IPS-15b (cell line): ENCODE data around the gene DHX35.

Experiments used
- H3K27me3 ChIP-seq: one replicate; pipeline ENCODE4 v1.6.1; 2013; ENCODE audit warnings: low read length; ENCODE audit not compliant: control insufficient read depth, insufficient read depth
- H3K36me3 ChIP-seq: one replicate; pipeline ENCODE4 v1.6.1; 2013; ENCODE audit warnings: low read length; ENCODE audit not compliant: control insufficient read depth, insufficient read depth
- H3K4me1 ChIP-seq: one replicate; pipeline ENCODE4 v1.6.1; 2013; ENCODE audit warnings: mild to moderate bottlenecking, low read length; ENCODE audit not compliant: control insufficient read depth, insufficient read depth
- H3K4me3 ChIP-seq: one replicate; pipeline ENCODE4 v1.5.1; 2013; ENCODE audit warnings: low read depth, low read length
- H3K9ac ChIP-seq: one replicate; pipeline ENCODE4 v1.6.1; 2013; ENCODE audit warnings: low read depth, mild to moderate bottlenecking, low read length
- H3K9me3 ChIP-seq: one replicate; pipeline ENCODE4 v1.6.1; 2013; ENCODE audit warnings: mild to moderate bottlenecking, low read length; ENCODE audit not compliant: control insufficient read depth, insufficient read depth

Gene DHX35

DNA sequence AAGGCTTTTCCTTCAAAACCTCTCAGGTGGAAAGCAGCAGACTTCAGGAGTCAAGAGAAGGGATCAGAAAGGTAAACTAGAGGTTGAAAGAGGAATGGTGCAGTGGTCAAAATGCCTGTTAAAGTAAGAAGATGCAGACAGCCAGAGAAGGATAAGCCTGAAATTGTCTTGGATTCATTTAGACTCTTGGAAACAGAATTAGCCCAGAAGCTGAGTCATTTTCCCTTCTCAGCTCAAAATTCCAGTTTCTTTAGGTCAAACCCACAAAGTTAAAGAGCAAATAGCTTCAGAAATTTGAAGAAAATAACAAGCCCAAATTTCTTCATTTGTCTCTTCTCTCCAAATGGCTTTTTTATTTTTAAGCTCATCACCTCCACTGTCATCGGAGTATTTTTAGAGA is 73.9 kb downstream of the DHX35 start:
- H3K9ac ChIP-seq, result no peak overlapping the region
- no peaks in the 10 kb centered on the region for H3K4me1 ChIP-seq
- H3K9me3 ChIP-seq, result no peaks in the 10 kb centered on the region
- no peaks in the 10 kb centered on the region for H3K27me3 ChIP-seq
- H3K36me3 ChIP-seq, result peaks cover 43% of the 10 kb centered on the region
- no peak overlapping the region for H3K4me3 ChIP-seq

DNA sequence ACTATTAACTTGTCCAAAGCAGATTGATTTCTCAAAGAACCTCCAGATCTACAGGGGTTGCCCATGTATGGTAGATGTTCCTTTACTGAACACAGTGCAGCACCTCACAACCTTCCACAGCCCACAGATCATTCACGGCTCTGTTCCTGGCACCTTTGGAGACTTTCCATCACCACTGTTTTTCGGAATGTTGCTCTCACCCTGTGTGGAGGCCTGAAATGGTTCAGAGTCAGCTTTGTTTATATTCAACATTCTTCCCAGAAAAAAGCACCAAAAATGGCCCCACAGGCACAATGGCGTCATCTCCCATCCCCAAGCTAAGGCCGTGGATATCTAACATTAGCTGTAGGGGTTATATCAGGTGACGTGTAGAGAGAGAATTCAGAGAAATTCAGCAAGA is 74.7 kb downstream of the DHX35 start:
- Histone ChIP-seq H3K27me3 (no peaks in the 10 kb centered on the region), H3K4me3 (no peak overlapping the region), H3K36me3 (peaks cover 44% of the 10 kb centered on the region), H3K9ac (no peak overlapping the region), H3K4me1 (no peaks in the 10 kb centered on the region), H3K9me3 (no peaks in the 10 kb centered on the region)

DNA sequence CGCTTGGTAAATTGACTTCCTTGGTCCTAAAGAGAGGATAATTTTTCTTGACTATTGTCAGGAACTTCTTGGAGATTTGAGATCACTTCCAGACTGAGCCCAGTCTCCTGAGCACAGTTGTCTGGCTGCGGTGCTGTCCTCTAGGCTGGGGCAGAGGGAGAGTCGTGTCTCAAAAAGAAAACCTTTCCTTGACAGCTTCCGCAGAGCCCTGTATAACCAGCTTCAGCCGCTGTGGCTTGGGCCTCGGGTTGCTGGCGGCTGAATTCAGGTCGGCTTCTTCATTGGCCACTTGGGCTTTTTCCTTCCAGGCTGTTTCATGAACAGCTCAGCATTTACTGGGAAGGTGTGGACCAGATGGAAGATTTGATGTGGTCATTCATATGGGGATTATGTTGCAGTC is 75.9 kb downstream of the DHX35 start:
- Histone ChIP-seq H3K9ac (no peak overlapping the region), H3K9me3 (no peaks in the 10 kb centered on the region), H3K4me1 (no peaks in the 10 kb centered on the region), H3K36me3 (peaks cover 46% of the 10 kb centered on the region), H3K27me3 (no peaks in the 10 kb centered on the region), H3K4me3 (no peak overlapping the region)

DNA sequence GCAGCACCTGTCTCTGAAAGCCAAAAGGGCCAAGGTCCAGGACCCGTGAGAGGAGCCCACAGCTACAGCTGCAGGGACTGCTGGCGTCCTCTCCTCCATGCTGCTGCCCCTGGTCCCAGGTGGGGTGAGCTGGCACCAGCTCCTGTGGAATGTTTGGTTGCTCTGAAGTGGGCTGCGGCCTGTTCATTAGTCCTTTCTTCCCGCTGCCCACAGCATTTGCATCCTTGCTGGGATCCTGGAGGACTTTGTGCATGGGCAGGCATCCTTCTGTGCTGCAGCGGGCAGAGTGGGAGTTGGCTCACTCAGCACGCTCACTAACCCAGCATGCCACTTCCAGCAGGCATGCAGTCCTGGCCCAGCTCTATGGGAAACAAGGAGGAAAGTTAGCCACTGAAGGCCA is 76.4 kb downstream of the DHX35 start:
- Histone ChIP-seq H3K9ac (no peak overlapping the region), H3K36me3 (peaks cover 46% of the 10 kb centered on the region), H3K4me1 (no peaks in the 10 kb centered on the region), H3K27me3 (no peaks in the 10 kb centered on the region), H3K9me3 (no peaks in the 10 kb centered on the region), H3K4me3 (no peak overlapping the region)

DNA sequence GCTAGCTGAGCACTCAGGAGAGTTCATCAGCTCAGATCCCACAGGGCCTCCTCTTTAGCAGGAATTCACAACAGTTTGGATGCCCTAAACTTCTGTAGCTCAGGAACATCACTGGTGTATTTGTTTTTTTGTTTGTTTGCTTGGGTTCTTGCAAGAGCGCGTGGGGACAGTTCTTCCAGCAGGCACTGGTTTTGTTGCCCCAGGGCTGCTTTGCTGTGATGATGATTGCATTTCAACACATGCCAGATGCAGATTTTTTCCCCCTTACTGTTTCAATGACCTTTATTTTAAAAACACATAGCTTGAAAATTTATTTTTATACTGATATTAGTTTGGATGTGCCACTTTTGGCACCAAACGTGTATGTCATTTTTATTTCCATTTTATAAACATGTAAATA is 77.1 kb downstream of the DHX35 start:
- no peaks in the 10 kb centered on the region for H3K4me1 ChIP-seq
- no peak overlapping the region for H3K9ac ChIP-seq
- H3K4me3 ChIP-seq, result no peak overlapping the region
- no peaks in the 10 kb centered on the region for H3K27me3 ChIP-seq
- peaks cover 43% of the 10 kb centered on the region for H3K36me3 ChIP-seq
- H3K9me3 ChIP-seq, result no peaks in the 10 kb centered on the region

DNA sequence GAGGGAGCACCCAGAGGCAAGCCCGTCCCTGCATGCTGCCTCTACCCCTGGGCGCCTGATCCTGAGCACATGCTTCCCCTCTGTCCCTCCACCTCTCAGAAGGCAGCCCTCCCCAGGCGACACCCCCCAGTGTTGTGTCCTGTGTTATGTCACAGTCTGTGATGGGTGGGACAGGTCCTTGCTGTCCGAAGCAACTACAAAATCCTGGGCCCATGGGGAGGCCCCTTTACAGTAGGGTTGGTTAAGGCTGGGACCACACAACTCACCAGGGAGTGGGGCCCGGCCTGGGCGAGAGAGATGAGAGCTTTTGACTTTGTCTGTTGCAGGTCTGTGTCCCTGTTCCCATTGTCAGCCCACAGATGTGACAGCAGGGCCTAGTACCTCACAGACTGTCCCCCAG is 78.0 kb downstream of the DHX35 start:
- Histone ChIP-seq H3K27me3 (no peaks in the 10 kb centered on the region), H3K4me1 (no peaks in the 10 kb centered on the region), H3K36me3 (peaks cover 43% of the 10 kb centered on the region), H3K9ac (no peak overlapping the region), H3K9me3 (no peaks in the 10 kb centered on the region), H3K4me3 (no peak overlapping the region)

DNA sequence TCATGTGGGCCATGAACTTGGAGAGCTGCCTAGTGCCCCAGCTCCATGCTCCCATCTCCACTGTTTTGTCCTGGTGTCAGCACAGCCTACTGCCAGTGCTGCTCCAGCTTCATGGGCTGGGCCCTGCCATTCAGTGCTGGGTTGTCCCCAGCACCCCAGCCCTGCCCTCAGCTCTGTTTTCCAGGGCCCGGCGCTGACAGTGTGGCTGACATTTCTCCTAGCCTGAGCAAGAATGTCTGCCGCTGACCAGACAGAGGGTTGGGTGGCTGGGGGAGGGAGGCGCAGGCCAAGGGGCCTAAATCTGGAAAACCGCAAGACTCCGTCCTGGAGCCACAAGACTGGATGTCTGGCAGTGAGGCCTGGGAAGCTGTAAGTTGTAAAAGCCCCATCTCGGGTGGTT is 78.9 kb downstream of the DHX35 start:
- no peaks in the 10 kb centered on the region for H3K9me3 ChIP-seq
- no peaks in the 10 kb centered on the region for H3K27me3 ChIP-seq
- no peak overlapping the region for H3K9ac ChIP-seq
- no peak overlapping the region for H3K4me3 ChIP-seq
- H3K36me3 ChIP-seq, result peaks cover 38% of the 10 kb centered on the region
- no peaks in the 10 kb centered on the region for H3K4me1 ChIP-seq

DNA sequence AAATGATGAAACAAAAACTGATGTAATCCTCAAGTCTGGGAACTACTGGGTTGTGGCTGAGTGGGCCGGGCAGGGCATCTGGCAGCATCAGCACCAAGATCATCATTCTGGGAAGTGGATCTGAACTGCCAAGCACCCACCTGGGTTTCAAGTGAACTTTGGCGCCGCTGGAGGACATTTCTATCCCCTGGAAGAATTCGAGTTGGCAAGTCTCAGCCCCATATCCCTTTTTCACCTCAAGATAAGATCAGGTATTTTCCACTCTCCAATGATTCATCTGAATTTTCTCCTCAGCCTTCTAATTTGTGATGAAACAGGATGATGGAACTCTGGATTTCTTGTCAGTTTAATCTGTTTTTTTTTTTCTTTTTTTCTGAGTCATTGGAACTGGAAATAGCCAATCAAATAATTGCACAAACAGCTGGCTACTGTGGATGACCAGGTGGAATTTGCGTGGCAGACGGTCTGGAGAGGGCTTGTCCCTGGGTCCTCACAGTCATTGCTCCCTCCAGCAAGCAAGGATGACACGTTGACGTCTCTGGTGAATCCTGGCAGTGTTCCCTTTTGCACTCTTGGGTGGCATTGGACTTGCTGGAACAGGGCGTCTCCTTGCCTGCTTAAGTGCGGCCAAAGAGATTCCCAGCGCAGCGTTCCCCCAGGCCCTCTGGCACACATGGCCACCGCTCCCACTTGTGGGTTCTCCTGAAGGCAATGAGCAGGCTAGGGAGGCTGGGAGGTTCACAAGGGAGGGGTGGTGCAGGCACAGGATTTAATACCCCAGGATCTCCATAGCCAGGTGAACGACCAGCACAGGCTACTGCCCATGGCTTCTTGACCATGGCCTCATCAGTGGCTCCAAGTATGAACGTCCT is 80.4 kb downstream of the DHX35 start:
- Histone ChIP-seq H3K27me3 (no peaks in the 10 kb centered on the region), H3K4me3 (no peak overlapping the region), H3K36me3 (peaks cover 38% of the 10 kb centered on the region), H3K9me3 (no peaks in the 10 kb centered on the region), H3K9ac (no peak overlapping the region), H3K4me1 (no peaks in the 10 kb centered on the region)

DNA sequence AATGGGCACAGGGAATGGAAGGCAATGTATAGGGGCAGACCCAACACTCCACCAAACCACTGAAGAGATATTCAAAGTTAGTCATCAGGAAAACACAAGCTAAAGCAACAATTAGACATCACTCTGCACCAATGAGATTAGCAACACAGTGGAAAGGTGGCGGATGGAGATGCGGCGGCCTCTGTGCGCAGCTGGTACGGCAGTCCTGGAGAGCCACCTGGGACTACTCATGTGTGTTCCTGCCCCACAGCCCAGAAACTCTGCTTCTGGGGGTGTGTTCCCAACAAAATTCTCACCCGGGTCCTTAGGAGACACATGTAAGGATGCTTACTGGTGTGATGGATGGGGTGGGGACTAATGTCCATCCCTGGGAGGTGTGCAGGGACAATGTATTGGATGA is 82.4 kb downstream of the DHX35 start:
- Histone ChIP-seq H3K36me3 (peaks cover 22% of the 10 kb centered on the region), H3K9ac (no peak overlapping the region), H3K9me3 (no peaks in the 10 kb centered on the region), H3K27me3 (peaks cover 8% of the 10 kb centered on the region), H3K4me1 (no peaks in the 10 kb centered on the region), H3K4me3 (no peak overlapping the region)

DNA sequence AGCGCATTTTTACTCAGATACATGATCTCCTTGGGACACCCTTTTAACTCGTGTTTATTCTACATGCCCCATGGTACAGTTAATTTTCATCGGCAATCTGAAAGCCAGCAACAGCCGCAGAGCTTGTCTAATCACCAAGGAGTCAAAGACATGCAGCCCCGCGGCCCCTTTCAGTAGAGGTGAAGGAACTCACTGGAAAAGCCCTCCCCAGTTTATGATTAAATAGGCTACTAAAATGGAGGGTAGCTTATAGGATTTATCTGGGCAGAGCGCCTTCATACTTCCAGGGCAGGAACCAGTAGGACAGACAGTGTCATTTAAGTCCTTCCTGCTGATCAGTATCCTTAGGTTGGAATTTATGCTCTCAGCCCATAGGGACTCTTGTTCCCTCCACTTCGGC is 83.5 kb downstream of the DHX35 start:
- H3K27me3 ChIP-seq, result peaks cover 11% of the 10 kb centered on the region

DNA sequence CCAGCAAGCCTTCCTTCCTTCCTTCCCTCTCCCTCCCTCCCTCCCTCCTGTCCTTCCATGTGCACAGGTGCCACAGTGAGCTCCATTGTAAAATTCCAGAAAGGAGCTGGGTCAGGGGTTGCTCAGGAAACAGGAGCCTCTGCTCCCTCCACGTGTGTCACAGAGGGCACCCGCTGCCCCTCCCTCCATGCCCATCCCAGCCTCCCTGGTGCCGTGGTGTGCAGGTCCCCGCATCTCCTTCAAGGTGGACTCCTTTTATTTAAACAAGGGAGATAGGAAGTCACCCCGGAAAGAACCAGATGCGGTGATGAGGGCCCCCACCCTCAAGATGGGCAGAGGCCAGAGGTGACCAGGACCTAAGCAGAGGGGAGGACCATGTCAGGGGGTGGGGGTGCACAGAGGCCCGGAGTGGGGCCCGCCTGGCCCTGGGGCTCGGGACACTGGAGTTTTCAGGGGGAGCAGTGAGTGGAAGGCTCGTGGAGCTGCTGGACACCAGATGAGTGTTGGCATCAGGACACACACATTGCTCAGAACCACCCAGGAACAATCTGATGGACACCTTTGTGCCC is 85.4 kb downstream of the DHX35 start:
- peaks cover 11% of the 10 kb centered on the region for H3K27me3 ChIP-seq
- peaks cover 5% of the 10 kb centered on the region for H3K36me3 ChIP-seq
- H3K9ac ChIP-seq, result no peak overlapping the region
- H3K4me3 ChIP-seq, result no peak overlapping the region
- H3K9me3 ChIP-seq, result no peaks in the 10 kb centered on the region
- no peaks in the 10 kb centered on the region for H3K4me1 ChIP-seq

More for the DNA sequence above, 83.5 kb downstream of the DHX35 start:
- no peak overlapping the region for H3K9ac ChIP-seq
- no peak overlapping the region for H3K4me3 ChIP-seq
- no peaks in the 10 kb centered on the region for H3K9me3 ChIP-seq
- H3K36me3 ChIP-seq, result peaks cover 12% of the 10 kb centered on the region
- H3K4me1 ChIP-seq, result no peaks in the 10 kb centered on the region

DNA sequence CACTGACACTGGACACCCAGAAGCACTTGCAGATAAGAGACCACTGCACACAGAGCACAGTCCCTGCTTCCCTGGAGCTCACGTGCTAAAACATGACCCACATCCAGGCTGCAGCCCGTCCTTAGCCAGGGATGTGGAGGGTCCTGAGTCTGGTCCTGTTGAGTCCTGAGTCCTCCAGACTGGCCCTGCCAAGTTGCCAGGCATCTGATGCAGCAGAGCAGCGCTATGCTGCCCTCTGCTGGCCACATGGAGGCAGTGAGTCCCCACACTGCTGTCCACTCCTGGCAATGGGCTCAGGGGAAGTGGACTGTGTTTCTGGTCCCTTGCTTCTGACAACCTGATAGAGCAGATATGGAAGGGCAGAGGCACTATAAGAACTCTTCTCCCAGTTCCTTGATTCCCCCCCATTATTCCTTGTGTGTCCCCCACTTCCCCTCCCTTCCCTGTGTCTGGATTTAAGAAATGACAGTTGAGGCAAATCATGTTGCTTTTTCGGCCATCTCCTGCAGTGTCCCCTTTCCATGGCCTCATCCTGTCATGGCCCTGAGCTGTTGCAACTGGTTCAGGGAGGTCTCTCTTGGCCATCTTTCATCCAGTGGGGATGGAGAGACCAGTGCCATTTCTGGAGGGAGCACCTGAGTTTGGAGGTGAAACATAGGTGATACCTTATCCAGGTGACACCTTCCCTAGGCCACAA is 86.0 kb downstream of the DHX35 start:
- Histone ChIP-seq H3K4me3 (no peak overlapping the region), H3K27me3 (peaks cover 11% of the 10 kb centered on the region), H3K36me3 (no peaks in the 10 kb centered on the region), H3K4me1 (no peaks in the 10 kb centered on the region), H3K9ac (no peak overlapping the region), H3K9me3 (no peaks in the 10 kb centered on the region)
